GM12875 (cell line): Measurements from ENCODE around the gene NPEPL1.

Experiments
- H3K4me3 ChIP-seq: one replicate; pipeline ENCODE4 v1.5.1; 2011; ENCODE audit warnings: low read depth, low read length, control low read depth
- TF ChIP-seq, protein P1 (sequence below): IDR thresholded peaks from 2 replicates; pipeline ENCODE4 v1.5.1; 2011; ENCODE audit warnings: low read depth, mild to moderate bottlenecking, control low read depth, inconsistent platforms, low read length, moderate library complexity, borderline replicate concordance; ENCODE audit not compliant: insufficient read depth

NPEPL1 gene

DNA sequence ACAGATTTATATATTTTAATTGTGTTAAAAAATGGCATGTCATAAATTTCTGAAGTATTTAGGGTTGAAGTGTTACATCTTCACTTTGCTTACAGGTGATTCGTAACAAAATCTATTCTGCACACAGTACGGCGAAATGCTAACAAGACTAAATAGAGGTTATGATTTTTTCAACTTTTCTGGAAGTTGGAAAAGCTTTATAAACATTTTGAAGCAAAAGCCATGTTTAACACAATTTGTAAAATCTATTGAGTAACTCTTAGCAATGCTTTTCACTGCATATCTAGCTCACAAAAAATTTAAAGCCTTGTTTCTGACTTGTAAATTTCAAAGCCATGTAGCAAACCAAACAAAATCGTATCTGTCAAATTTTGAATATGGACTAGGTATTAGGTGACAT is 38.3 kb upstream of the NPEPL1 start:
- TF ChIP-seq, protein P1, sequence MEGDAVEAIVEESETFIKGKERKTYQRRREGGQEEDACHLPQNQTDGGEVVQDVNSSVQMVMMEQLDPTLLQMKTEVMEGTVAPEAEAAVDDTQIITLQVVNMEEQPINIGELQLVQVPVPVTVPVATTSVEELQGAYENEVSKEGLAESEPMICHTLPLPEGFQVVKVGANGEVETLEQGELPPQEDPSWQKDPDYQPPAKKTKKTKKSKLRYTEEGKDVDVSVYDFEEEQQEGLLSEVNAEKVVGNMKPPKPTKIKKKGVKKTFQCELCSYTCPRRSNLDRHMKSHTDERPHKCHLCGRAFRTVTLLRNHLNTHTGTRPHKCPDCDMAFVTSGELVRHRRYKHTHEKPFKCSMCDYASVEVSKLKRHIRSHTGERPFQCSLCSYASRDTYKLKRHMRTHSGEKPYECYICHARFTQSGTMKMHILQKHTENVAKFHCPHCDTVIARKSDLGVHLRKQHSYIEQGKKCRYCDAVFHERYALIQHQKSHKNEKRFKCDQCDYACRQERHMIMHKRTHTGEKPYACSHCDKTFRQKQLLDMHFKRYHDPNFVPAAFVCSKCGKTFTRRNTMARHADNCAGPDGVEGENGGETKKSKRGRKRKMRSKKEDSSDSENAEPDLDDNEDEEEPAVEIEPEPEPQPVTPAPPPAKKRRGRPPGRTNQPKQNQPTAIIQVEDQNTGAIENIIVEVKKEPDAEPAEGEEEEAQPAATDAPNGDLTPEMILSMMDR: no peak
- H3K4me3 ChIP-seq: no peak overlapping the region

DNA sequence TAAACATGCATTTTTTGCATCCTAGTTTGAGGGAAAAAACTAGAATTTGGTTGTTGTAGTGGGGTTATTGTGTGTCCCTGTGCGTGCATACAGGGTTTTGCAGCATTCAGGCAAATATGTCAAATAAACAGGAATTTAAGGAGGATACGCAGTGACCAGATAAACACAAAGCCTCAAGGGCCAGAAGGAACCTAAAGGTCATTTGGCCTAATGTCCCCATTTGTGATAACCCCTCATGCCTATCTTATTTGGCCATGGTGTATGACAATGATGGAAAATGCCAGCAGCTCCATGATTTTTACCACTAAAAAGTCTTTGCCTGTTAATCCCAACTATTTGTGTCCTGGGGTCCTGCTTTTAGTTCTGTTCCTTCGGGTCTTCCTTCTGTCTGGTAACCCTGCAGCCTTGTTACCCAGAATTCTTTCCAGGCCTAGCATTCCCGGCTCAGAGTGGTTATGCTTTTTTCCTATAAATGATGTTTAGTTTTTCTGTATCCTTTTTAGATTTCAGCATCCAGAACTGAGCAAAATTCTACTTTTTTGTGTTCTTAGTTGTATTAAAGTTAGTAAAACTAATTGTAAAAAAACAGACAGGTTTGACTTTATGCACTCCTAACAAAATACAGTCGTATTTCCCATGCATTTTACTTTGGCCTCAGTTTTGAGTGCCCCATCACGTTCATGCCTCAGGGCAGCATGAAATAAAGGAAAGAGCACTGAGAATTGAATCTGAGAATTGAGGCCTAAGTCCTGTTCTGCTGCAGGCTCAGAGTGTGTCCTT is 37.1 kb upstream of the NPEPL1 start:
- H3K4me3 ChIP-seq: no peak overlapping the region
- TF ChIP-seq, protein P1: no peak

DNA sequence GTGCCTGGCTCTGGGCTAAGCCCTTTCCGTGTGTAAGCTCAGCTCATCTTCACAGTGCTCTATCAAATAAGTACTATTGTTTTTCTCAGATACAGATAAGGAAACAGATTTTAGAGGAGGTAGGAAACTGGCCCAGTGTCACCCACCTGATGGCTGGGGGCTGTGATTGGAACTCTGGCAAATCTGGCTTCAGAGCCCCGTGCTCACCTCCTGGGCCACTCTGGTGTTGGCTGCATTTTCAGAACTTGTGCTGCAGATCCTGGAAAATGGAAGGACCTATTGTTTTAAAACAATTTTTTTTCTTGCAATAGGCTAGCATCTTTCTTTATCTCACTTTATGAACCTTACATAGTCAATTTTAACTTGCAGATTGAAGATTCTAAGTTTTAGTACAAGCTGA is 35.8 kb upstream of the NPEPL1 start:
- TF ChIP-seq, protein P1: no peak
- H3K4me3 ChIP-seq: no peak overlapping the region

DNA sequence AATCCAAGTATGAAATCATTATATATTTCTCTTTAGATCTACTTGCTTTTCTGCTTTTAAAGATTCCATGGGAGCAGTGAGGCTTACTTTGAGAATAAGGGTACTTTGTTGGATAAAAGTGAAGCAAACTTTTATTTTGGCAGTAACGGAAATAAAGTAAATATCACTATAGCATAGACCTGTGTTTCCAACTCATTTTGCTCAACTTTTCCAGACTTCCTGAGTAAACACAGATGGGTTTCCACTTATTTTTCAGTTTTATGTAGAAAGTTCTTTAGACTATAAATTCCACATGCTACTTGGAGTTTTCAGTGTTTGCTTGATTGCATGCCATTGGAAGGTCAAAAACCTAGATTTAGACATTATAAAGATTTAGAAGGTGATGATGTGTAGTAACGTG is 35.3 kb upstream of the NPEPL1 start:
- TF ChIP-seq, protein P1: no peak
- no peak overlapping the region for H3K4me3 ChIP-seq

DNA sequence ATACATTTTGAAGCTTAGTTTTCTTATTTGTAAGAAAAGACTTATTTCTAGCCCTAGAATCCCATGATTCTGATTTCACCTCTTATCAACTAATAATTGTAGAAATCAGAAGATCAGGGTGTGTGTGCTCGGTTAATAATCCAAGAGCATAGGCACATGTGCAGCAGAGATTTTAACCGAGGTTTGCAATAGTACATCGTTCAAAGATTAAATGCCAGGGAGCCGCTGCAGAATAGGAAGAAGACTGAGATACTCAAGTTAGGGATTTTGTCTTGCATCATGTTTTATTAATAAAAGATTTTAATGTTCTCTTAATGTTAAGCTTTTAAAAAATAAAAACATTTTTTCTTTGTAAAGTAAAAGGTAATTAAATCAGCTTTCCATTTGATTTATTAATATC is 34.6 kb upstream of the NPEPL1 start:
- no peak overlapping the region for H3K4me3 ChIP-seq
- TF ChIP-seq, protein P1: no peak

DNA sequence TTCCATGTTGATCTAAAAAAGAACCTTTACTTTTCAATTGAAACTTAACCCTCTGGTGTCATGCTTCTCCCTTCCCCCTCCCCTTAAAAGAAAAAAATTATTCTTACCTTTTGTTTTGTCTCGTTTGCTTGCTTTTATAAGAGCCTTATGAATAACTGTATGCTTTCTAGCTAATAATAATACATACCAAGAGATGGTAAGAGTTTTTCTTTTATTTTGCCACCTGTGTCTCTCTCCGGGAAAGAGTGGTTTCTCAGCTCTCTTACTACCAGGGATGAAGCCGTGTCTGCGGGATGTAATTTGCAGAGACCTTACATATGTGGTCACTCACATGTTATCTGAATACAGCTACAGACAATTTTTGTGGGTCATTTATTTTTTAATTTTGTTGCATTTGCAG is 33.8 kb upstream of the NPEPL1 start:
- H3K4me3 ChIP-seq: no peak overlapping the region
- TF ChIP-seq, protein P1: no peak

DNA sequence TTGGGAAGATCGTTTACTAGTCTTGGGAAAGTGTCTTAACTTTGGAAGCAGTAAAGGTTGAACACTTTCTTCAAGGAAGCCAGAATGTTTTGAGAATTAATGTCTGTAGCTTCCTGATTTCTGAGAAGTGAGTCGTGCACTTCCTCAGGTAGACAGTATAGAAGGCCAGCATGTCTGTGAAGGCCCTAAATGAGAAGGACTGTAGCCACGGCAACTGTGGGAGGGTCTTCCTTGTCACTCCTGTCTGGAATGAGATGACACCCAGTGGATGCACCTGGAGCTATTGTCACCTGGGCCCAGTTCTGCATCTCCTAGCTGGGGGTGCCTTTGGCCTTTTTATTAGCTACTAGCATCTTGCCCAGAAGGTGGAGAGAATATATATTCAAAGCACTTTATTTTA is 32.8 kb upstream of the NPEPL1 start:
- no peak overlapping the region for H3K4me3 ChIP-seq
- TF ChIP-seq, protein P1: no peak
